DMS 273 treated with DMSO at 0.1 percent for 48 hours (cell line): ENCODE results near the gene MAPKAP1.
A peak's percentile ranks its signal among the peaks of the same experiment; 100 is the strongest.

Experiments
- DNase-seq: peaks from one replicate; lab custom pipeline; 2025; lab: John Stamatoyannopoulos, UW

MAPKAP1 gene

DNA sequence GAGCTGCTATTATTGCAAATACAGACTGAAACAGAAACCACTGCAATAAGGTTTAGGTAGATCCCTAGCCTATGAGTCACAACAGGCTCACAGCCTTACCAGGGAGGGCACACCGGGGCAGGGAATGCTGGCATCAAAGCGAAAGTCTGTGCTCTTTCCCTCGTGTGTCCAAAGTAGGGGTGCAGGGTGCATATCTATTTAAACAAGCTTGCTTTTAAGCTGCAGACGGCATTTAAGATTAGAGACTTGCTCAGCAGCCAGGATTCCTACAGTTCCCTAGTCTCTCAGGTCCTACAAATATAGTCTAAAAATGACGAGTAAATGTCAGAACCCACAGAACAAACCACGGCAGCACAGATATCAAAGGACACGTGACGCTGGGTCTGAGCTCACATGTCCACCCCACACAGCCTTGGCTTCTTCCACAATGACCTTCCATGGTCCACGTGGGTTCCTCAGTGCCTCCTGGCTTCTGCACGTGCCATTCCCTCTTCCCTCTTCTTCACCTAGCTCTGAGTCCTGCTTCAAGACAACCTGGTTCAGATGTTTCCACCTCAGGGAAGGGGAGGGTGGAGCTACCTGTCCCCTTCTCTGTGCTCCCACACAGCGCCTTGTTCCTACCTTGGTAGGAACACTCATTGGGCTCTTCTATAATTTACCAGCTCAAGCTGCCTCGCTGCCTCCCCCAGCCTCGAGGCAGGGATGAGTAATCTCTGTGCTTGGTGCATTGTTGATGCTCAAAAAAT lies 193.2 kb downstream of the MAPKAP1 start:
- no peak for DNase-seq

GRCh38 chr9:125513303-125513667 lies 193.7 kb downstream of the MAPKAP1 start:
- DNase-seq: no peak

- DNase-seq: no peak
Measured at GRCh38 chr9:125511789-125512660, 195.0 kb downstream of the MAPKAP1 start.

DNA sequence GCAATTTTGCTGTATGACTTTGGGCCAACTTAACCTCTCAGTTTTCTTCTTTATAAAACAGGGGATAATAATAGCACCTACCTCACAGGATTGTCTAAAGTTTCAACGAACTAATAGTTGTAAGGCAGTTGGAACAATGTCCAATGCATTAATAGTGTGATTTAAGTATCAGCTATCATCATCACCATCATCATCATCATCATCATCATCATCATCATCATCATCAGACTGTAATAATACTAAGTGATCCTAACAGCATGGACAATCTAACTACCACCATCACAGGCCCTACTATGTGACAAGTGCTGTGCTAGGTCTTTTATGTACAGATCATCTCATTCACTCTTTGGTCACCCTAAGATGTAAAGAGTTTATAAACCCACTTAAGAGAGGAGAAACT lies 196.0 kb downstream of the MAPKAP1 start:
- no peak for DNase-seq

GRCh38 chr9:125509476-125509875 lies 197.5 kb downstream of the MAPKAP1 start:
- peak; percentile 15 for DNase-seq

GRCh38 chr9:125508249-125508648 lies 198.8 kb downstream of the MAPKAP1 start:
- DNase-seq: no peak

DNA sequence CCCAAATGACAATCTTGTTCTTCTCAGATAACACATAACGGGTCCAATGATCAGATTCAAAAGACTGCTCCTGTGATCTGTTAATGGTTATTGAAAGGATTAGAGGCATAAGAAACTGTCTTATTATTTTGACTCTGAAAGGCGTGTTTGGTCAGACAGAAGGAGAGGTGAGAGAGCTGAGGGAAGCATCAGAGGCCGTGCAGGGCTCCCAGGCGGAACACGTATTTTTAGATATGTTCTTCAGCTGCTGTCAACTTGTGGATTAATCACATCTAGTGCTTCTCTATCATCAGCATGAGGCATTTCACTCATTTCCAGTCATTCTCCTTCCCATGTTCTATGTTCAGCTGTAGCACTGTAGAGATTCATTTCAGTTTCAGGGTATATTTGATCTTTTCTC lies 199.8 kb downstream of the MAPKAP1 start:
- no peak for DNase-seq

GRCh38 chr9:125505988-125506438 lies 201.0 kb downstream of the MAPKAP1 start:
- DNase-seq: no peak

- no peak for DNase-seq
Measured at GRCh38 chr9:125504616-125505015, 202.4 kb downstream of the MAPKAP1 start.

- DNase-seq: no peak
Measured at GRCh38 chr9:125497906-125498305, 209.1 kb downstream of the MAPKAP1 start.

- no peak for DNase-seq
Measured at GRCh38 chr9:125497478-125497877, 209.5 kb downstream of the MAPKAP1 start.

DNA sequence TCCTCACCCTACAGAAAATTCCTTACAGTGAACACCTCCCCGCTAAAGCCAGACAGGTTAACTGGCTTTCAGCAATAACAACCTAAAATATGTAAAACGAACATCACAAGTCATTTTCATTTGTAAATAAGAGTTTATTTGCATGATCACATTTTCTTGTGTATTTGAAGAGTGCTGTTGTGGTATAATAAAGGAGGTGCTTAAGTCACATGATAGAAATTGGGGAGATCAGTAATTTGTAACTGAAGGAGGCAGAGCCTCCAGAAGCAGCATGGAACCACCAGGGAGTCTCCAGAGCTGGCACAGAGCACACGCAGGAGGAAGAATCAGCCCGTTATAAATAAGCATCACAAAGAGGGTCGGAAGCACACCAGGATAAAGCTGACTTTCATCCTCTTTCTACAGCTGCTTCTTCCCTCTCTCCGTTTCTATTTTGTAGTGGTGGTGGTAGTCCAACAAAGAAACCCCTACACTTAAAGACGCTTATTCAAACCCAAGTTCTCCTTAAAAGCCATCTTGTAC lies 210.6 kb downstream of the MAPKAP1 start:
- DNase-seq: no peak

GRCh38 chr9:125495172-125496119 lies 211.6 kb downstream of the MAPKAP1 start:
- no peak for DNase-seq

DNA sequence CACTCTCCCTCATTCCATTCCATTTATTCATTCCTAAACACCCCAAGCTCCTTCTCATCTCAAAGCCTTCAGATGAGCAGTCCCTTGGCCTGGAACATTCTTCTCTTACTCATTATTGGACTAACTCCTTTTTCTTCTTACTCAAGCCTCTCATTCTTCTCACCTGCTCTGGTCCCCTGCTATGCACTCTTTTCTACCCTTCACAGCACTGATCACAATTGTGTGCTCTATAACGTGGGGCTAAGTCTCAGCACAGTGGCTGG lies 212.4 kb downstream of the MAPKAP1 start:
- no peak for DNase-seq

- no peak for DNase-seq
Measured at GRCh38 chr9:125493881-125494652, 212.9 kb downstream of the MAPKAP1 start.

GRCh38 chr9:125493384-125493783 lies 213.6 kb downstream of the MAPKAP1 start:
- DNase-seq: no peak

GRCh38 chr9:125492719-125493118 lies 214.3 kb downstream of the MAPKAP1 start:
- DNase-seq: no peak

GRCh38 chr9:125487842-125488241 lies 219.2 kb downstream of the MAPKAP1 start:
- DNase-seq: no peak

GRCh38 chr9:125486576-125486975 lies 220.4 kb downstream of the MAPKAP1 start:
- DNase-seq: no peak

DNA sequence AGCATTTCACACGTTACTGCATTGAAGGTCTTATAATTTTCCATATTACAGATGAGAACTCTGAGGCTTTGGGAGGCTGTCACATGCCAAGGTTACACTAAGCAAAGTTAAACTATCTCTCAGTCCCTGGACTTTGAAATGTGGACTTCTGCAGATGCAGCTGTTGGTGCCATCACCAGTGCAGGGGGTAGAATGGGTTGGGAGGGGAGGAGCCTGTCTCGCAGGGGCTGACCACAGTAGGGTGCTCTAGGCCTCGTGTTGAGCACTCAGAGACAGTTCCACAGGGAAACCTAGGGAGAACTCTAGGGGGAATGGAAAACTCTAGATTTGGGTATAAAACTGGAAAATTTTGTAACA lies 220.9 kb downstream of the MAPKAP1 start:
- DNase-seq: no peak

DNA sequence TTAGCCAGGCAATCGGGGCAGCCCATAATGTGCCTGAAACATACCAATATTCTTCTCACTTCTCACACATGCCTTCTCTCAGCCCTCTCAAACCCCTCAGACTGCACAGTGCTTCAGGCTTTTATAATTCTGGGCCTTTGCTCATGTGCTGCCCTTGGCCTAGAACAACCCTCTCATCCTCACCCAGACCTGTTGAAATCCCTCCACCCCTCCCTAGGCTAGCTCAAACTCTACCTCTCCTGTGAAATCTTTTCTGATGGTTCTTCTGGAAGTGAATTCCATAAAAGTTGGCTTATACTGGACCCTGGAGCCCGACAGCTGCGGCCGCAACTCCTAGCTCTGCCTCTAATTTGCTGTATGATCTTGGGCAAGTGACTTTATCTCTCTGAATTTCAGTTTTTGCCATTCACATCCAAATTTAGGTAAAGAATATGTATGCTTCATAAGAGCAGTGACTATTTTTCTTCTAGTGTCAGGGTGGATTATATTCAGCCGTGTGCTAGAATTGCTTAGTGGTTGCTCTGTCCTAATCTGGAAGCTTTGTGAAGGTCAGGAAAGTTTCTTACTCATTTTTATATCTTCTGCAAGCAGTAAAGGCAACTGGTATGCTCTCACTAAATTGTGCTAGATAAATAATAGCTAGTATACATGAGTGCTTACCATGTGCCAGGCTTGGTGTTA lies 221.4 kb downstream of the MAPKAP1 start:
- DNase-seq: no peak
